Ishikawa (cell line): ENCODE results near the gene FAM222A.

Experiments used
- CEBPB ChIP-seq: IDR thresholded peaks from 2 replicates; pipeline ENCODE4 v1.6.1; 2012
- CREB1 ChIP-seq: IDR thresholded peaks from 2 replicates; pipeline ENCODE4 v1.6.1; 2012; ENCODE audit warnings: low read depth
- EGR1 ChIP-seq: IDR thresholded peaks from 2 replicates; pipeline ENCODE4 v1.6.1; 2012
- EP300 ChIP-seq: IDR thresholded peaks from 2 replicates; pipeline ENCODE4 v1.6.1; 2012; ENCODE audit warnings: borderline replicate concordance
- FOXM1 ChIP-seq: IDR thresholded peaks from 2 replicates; pipeline ENCODE4 v1.6.1; 2012; ENCODE audit warnings: low read depth, borderline replicate concordance
- NFIC ChIP-seq: IDR thresholded peaks from 2 replicates; pipeline ENCODE4 v1.6.1; 2012
- RAD21 ChIP-seq: IDR thresholded peaks from 2 replicates; pipeline ENCODE4 v1.6.1; 2012; ENCODE audit warnings: low read depth
- TAF1 ChIP-seq: IDR thresholded peaks from 2 replicates; pipeline ENCODE4 v1.6.1; 2012; ENCODE audit warnings: low read depth, mild to moderate bottlenecking
- TCF12 ChIP-seq: IDR thresholded peaks from 2 replicates; pipeline ENCODE4 v1.6.1; 2012; ENCODE audit warnings: low read depth
- TEAD4 ChIP-seq: IDR thresholded peaks from 2 replicates; pipeline ENCODE4 v1.6.1; 2012
- USF1 ChIP-seq: IDR thresholded peaks from 2 replicates; pipeline ENCODE4 v1.6.1; 2012
- YY1 ChIP-seq: IDR thresholded peaks from 2 replicates; pipeline ENCODE4 v1.6.1; 2012; ENCODE audit warnings: low read depth
- ZBTB7A ChIP-seq: IDR thresholded peaks from 2 replicates; pipeline ENCODE4 v1.6.1; 2012; ENCODE audit warnings: low read depth
- TF ChIP-seq, protein P1 (sequence below): IDR thresholded peaks from 2 replicates; pipeline ENCODE4 v1.6.1; 2012; ENCODE audit warnings: low read depth, mild to moderate bottlenecking

Gene FAM222A

GRCh38 chr12:109708939-109709338 lies 4.7 kb upstream of the FAM222A start:
- TF ChIP-seq USF1 (no peak), EP300 (no peak)

GRCh38 chr12:109709401-109709991 lies 4.1 kb upstream of the FAM222A start:
- no peak for TF ChIP-seq NFIC
- TF ChIP-seq TEAD4, result no peak
- no peak for TF ChIP-seq TAF1
- TF ChIP-seq TCF12, result no peak
- TF ChIP-seq, protein P1, sequence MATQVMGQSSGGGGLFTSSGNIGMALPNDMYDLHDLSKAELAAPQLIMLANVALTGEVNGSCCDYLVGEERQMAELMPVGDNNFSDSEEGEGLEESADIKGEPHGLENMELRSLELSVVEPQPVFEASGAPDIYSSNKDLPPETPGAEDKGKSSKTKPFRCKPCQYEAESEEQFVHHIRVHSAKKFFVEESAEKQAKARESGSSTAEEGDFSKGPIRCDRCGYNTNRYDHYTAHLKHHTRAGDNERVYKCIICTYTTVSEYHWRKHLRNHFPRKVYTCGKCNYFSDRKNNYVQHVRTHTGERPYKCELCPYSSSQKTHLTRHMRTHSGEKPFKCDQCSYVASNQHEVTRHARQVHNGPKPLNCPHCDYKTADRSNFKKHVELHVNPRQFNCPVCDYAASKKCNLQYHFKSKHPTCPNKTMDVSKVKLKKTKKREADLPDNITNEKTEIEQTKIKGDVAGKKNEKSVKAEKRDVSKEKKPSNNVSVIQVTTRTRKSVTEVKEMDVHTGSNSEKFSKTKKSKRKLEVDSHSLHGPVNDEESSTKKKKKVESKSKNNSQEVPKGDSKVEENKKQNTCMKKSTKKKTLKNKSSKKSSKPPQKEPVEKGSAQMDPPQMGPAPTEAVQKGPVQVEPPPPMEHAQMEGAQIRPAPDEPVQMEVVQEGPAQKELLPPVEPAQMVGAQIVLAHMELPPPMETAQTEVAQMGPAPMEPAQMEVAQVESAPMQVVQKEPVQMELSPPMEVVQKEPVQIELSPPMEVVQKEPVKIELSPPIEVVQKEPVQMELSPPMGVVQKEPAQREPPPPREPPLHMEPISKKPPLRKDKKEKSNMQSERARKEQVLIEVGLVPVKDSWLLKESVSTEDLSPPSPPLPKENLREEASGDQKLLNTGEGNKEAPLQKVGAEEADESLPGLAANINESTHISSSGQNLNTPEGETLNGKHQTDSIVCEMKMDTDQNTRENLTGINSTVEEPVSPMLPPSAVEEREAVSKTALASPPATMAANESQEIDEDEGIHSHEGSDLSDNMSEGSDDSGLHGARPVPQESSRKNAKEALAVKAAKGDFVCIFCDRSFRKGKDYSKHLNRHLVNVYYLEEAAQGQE, result no peak
- no peak for TF ChIP-seq EGR1
- no peak for TF ChIP-seq RAD21
- no peak for TF ChIP-seq FOXM1
- TF ChIP-seq USF1, result no peak
- TF ChIP-seq YY1, result no peak
- TF ChIP-seq EP300, result no peak
- TF ChIP-seq ZBTB7A, result no peak
- no peak for TF ChIP-seq CREB1

GRCh38 chr12:109710205-109710746 lies 3.3 kb upstream of the FAM222A start:
- TF ChIP-seq USF1, result no peak
- no peak for TF ChIP-seq NFIC
- no peak for TF ChIP-seq EP300
- TF ChIP-seq FOXM1, result no peak
- TF ChIP-seq ZBTB7A, result no peak
- TF ChIP-seq, protein P1, result no peak
- no peak for TF ChIP-seq TEAD4
- TF ChIP-seq EGR1, result no peak
- TF ChIP-seq CEBPB, result no peak

GRCh38 chr12:109710747-109711595 lies 2.7 kb upstream of the FAM222A start:
- TF ChIP-seq USF1 (no peak), NFIC (no peak), EGR1 (no peak), ZBTB7A (no peak), TEAD4 (no peak)
- TF ChIP-seq, protein P1, result peak; percentile 50
